HCT116 (cell line): ENCODE data around the gene SIGLEC11. TPM values are rescaled to one million over a fixed set of nuclear protein-coding genes. Genes with fewer than 3 reads are reported as not detected.

ENCODE experiments used
- ATAC-seq: fragments of 200-7000 bp; cut with Tn5 transposase; 2 replicates; pipeline ENCODE4 v1.9.1; 2020; ENCODE audit warnings: mild to moderate bottlenecking, moderate library complexity
- BruUV-seq: library from RNA; stranded (reverse); fragments of 400-500 nt; replicated peaks from 2 replicates; lab custom pipeline; 2021; lab: Mats Ljungman, UMichigan
- CTCF ChIA-PET: fragments of 300-600 bp; sonication (Branson Sonifier 250); formaldehyde crosslinking; loops from one replicate; lab custom pipeline; 2021; ENCODE audit warnings: antibody characterized with exemption; lab: Charles Lee
- POLR2A ChIA-PET: fragments of 300-600, 350-600 bp; sonication (Branson Sonifier 250); formaldehyde crosslinking; loops from one replicate; lab custom pipeline; 2021; ENCODE audit warnings: antibody characterized with exemption; lab: Charles Lee
- RAD21 ChIA-PET, 2 experiments: fragments of 300-600 bp; sonication (Branson Sonifier 250); formaldehyde crosslinking; loops; one replicate each; lab custom pipeline; 2023; ENCODE audit warnings: low total read pairs in 2 of 2; ENCODE audit not compliant: uncharacterized antibody in 2 of 2, unreplicated experiment in 2 of 2, low non-redundant PET in 1 of 2; lab: Charles Lee
- DNase-seq: peaks from one replicate; pipeline ENCODE4 v3.0.0-alpha.2; 2010; ENCODE audit warnings: low read depth, low spot score
- H2AFZ ChIP-seq: fragments of 200-600 bp; shearing (Covaris generic), sonication (generic); 2 replicates; pipeline ENCODE4 v1.6.1; 2017; ENCODE audit warnings: low read depth, mixed run types, mixed read lengths, antibody characterized with exemption, low read length; ENCODE audit not compliant: poor library complexity, severe bottlenecking
- H3K27ac ChIP-seq: 2 replicates; pipeline ENCODE4 v1.5.1; 2012; ENCODE audit warnings: low read depth, low read length
- H3K27me3 ChIP-seq: fragments of 200-600 bp; sonication (generic); 2 replicates; pipeline ENCODE4 v1.6.1; 2016; ENCODE audit warnings: mixed run types, low read length, mixed read lengths; ENCODE audit not compliant: insufficient read depth
- H3K36me3 ChIP-seq, 2 experiments: fragments of 200-500 bp in 1 of 2; fragments of 200-600 bp in 1 of 2; sonication (Bioruptor generic) in 1 of 2; sonication (generic) in 1 of 2; 2 replicates each; pipeline versions ENCODE4 v1.5.1 to v1.6.1; 2014 to 2016; ENCODE audit warnings: low read length in 2 of 2, inconsistent platforms in 1 of 2, mixed read lengths in 1 of 2, mixed run types in 1 of 2; ENCODE audit not compliant: insufficient read depth in 2 of 2, control insufficient read depth in 1 of 2
- H3K4me1 ChIP-seq, 2 experiments: fragments of 200-600 bp in 1 of 2; sonication (generic) in 1 of 2; 2 replicates each; pipeline versions ENCODE4 v1.5.1 to v1.6.1; 2012 to 2017; ENCODE audit warnings: low read length in 2 of 2, inconsistent platforms in 1 of 2, mild to moderate bottlenecking in 1 of 2, mixed read lengths in 1 of 2, mixed run types in 1 of 2, moderate library complexity in 1 of 2; ENCODE audit not compliant: insufficient read depth in 2 of 2, control insufficient read depth in 1 of 2
- H3K4me2 ChIP-seq: fragments of 200-600 bp; sonication (generic); 2 replicates; pipeline ENCODE4 v1.6.1; 2017; ENCODE audit warnings: mixed run types, low read length, mixed read lengths
- H3K4me3 ChIP-seq, 2 experiments: fragments of 200-600 bp in 1 of 2; sonication (generic) in 1 of 2; replicated peaks in 1 of 2; 2 replicates each; pipeline ENCODE4 v1.5.1; 2011 to 2016; ENCODE audit warnings: low read length in 2 of 2, control low read depth in 1 of 2, low read depth in 1 of 2, mild to moderate bottlenecking in 1 of 2, mixed read lengths in 1 of 2, mixed run types in 1 of 2
- H3K79me2 ChIP-seq: fragments of 200-600 bp; sonication (generic); 2 replicates; pipeline ENCODE4 v1.6.1; 2017; ENCODE audit warnings: mild to moderate bottlenecking, mixed run types, low read length, moderate library complexity, mixed read lengths; ENCODE audit not compliant: insufficient read depth
- H3K9ac ChIP-seq: fragments of 200-600 bp; sonication (generic); 2 replicates; pipeline ENCODE4 v1.6.1; 2016; ENCODE audit warnings: low read length, mixed read lengths
- H3K9me2 ChIP-seq: fragments of 200-600 bp; sonication (generic), shearing (Covaris generic); 2 replicates; pipeline ENCODE4 v1.6.1; 2017; ENCODE audit warnings: mixed run types, mild to moderate bottlenecking, moderate library complexity; ENCODE audit not compliant: insufficient read depth
- H3K9me3 ChIP-seq, 2 experiments: fragments of 200-500 bp in 1 of 2; fragments of 200-600 bp in 1 of 2; sonication (Bioruptor generic) in 1 of 2; sonication (generic) in 1 of 2; 2 replicates each; pipeline ENCODE4 v1.6.1; 2014 to 2017; ENCODE audit warnings: low read length in 2 of 2, mixed read lengths in 2 of 2, inconsistent platforms in 1 of 2, low read depth in 1 of 2, mild to moderate bottlenecking in 1 of 2, mixed run types in 1 of 2, moderate library complexity in 1 of 2; ENCODE audit not compliant: control insufficient read depth in 1 of 2, insufficient read depth in 1 of 2
- H4K20me1 ChIP-seq: fragments of 200-600 bp; sonication (generic), shearing (Covaris generic); 2 replicates; pipeline ENCODE4 v1.6.1; 2017; ENCODE audit warnings: mixed run types, mild to moderate bottlenecking, moderate library complexity; ENCODE audit not compliant: insufficient read depth
- CEBPB ChIP-seq: IDR thresholded peaks from 2 replicates; pipeline ENCODE4 v1.6.1; 2012; ENCODE audit warnings: low read depth
- EGR1 ChIP-seq: IDR thresholded peaks from 2 replicates; pipeline ENCODE4 v1.6.1; 2012; ENCODE audit warnings: low read depth
- EZH2phosphoT487 ChIP-seq: fragments of 200-600 bp; IDR thresholded peaks from 2 replicates; pipeline ENCODE4 v1.6.1; 2018; ENCODE audit warnings: antibody characterized with exemption, borderline replicate concordance
- FOSL1 ChIP-seq: IDR thresholded peaks from 2 replicates; pipeline ENCODE4 v1.6.1; 2012; ENCODE audit warnings: low read depth
- POLR2A ChIP-seq: IDR thresholded peaks from 2 replicates; pipeline ENCODE4 v1.7.0; 2011; ENCODE audit warnings: borderline replicate concordance; ENCODE audit not compliant: insufficient read depth, insufficient read length; ENCODE audit errors: extremely low read depth
- POLR2AphosphoS5 ChIP-seq: IDR thresholded peaks from 2 replicates; pipeline ENCODE4 v1.6.1; 2011; ENCODE audit warnings: mild to moderate bottlenecking, low read depth, low read length, moderate library complexity
- SIN3A ChIP-seq: IDR thresholded peaks from 2 replicates; pipeline ENCODE4 v1.6.1; 2012; ENCODE audit warnings: low read depth
- intact Hi-C: fragments of 100-400 bp; cut with micrococcal nuclease; formaldehyde crosslinking; loops from 2 replicates; pipeline ENCODE4 v1.10.0; 2022
- total RNA-seq: library from RNA; stranded (reverse); gene quantifications from one replicate; pipeline ENCODE4 v1.2.1, GENCODE V29; 2021; ENCODE audit not compliant: unreplicated experiment
- TF ChIP-seq, protein P1 (sequence below), 3 experiments: fragments of 200-600 bp in 1 of 3; sonication (generic) in 1 of 3; IDR thresholded peaks in 2 of 3; conservative IDR thresholded peaks in 1 of 3; 2 replicates each; pipeline ENCODE4 v1.5.1; 2012 to 2017; ENCODE audit warnings: low read depth in 2 of 3, low read length in 2 of 3, antibody characterized with exemption in 1 of 3, borderline replicate concordance in 1 of 3, control low read depth in 1 of 3, mild to moderate bottlenecking in 1 of 3, mixed read lengths in 1 of 3, mixed run types in 1 of 3, moderate library complexity in 1 of 3; ENCODE audit not compliant: insufficient read depth in 1 of 3
- TF ChIP-seq, protein P2 (sequence below): IDR thresholded peaks from 2 replicates; pipeline ENCODE4 v1.6.1; 2011; ENCODE audit warnings: mild to moderate bottlenecking, low read length, moderate library complexity; ENCODE audit not compliant: insufficient replicate concordance; ENCODE audit errors: extremely low read depth

Gene SIGLEC11
- total RNA-seq, 1 experiment from 2014 or later, result not detected

DNA sequence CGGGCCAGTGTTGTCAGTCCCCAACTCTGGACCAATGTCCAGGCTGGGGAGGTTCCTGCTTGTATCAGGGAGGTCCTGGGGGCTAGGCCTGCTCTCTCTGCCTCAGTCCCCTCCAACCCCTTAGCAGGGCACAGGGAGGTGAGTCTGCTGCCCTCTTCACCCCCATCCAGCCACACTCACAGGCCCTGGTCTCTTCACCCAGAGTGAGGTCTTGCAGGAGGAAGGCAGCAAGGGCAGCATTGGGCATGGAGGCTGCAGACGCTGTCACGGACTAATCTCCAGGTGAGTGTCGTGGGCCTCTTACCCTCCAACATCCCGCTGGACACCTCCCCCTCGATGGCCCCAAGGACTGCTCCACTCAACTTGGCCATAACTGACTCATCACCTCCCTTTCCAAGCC lies 11.9 kb upstream of the SIGLEC11 start:
- Histone ChIP-seq H3K9me3 (no peaks in the 10 kb centered on the region), H3K9me2 (no peaks in the 10 kb centered on the region), H3K36me3 (no peaks in the 10 kb centered on the region), H3K9ac (no peak overlapping the region), H3K4me1 (no peaks in the 10 kb centered on the region), H3K79me2 (no peaks in the 10 kb centered on the region), H3K4me3 (no peak overlapping the region), H4K20me1 (no peaks in the 10 kb centered on the region), H3K27me3 (no peaks in the 10 kb centered on the region), H2AFZ (no peak overlapping the region), H3K4me2 (no peak overlapping the region), H3K27ac (no peak overlapping the region)
- intact Hi-C loops, result no loop called here
- DNase-seq (no peak), ATAC-seq (no peak; the same call in 1 of the 2 replicates)
- TF ChIP-seq EZH2phosphoT487 (no peak), CEBPB (no peak), POLR2A (no peak), POLR2AphosphoS5 (0 out of 2 replicates have a peak, but pooled peaks have one; percentile 12), SIN3A (no peak), FOSL1 (no peak), EGR1 (no peak)
- TF ChIP-seq, protein P1, sequence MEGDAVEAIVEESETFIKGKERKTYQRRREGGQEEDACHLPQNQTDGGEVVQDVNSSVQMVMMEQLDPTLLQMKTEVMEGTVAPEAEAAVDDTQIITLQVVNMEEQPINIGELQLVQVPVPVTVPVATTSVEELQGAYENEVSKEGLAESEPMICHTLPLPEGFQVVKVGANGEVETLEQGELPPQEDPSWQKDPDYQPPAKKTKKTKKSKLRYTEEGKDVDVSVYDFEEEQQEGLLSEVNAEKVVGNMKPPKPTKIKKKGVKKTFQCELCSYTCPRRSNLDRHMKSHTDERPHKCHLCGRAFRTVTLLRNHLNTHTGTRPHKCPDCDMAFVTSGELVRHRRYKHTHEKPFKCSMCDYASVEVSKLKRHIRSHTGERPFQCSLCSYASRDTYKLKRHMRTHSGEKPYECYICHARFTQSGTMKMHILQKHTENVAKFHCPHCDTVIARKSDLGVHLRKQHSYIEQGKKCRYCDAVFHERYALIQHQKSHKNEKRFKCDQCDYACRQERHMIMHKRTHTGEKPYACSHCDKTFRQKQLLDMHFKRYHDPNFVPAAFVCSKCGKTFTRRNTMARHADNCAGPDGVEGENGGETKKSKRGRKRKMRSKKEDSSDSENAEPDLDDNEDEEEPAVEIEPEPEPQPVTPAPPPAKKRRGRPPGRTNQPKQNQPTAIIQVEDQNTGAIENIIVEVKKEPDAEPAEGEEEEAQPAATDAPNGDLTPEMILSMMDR (IDR thresholded peaks at IDR 0.05 in 2 of 3, conservative IDR thresholded peaks at IDR 0.05 in 1 of 3; ENCODE audit: borderline replicate concordance in 1 of 3, insufficient read depth in 1 of 3, low read depth in 2 of 3, low read length in 2 of 3), result no peak
- TF ChIP-seq, protein P2, sequence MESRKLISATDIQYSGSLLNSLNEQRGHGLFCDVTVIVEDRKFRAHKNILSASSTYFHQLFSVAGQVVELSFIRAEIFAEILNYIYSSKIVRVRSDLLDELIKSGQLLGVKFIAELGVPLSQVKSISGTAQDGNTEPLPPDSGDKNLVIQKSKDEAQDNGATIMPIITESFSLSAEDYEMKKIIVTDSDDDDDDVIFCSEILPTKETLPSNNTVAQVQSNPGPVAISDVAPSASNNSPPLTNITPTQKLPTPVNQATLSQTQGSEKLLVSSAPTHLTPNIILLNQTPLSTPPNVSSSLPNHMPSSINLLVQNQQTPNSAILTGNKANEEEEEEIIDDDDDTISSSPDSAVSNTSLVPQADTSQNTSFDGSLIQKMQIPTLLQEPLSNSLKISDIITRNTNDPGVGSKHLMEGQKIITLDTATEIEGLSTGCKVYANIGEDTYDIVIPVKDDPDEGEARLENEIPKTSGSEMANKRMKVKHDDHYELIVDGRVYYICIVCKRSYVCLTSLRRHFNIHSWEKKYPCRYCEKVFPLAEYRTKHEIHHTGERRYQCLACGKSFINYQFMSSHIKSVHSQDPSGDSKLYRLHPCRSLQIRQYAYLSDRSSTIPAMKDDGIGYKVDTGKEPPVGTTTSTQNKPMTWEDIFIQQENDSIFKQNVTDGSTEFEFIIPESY, result no peak
- CTCF ChIA-PET, result no interaction called here
- BruUV-seq, result no TSS peak
- RAD21 ChIA-PET, result no interaction called here
- POLR2A ChIA-PET, result no interaction called here
